Panc1 (cell line): ENCODE results near the gene APOO. TPM values are rescaled to one million over a fixed set of nuclear protein-coding genes. Genes with fewer than 3 reads are reported as not detected.
A peak's percentile ranks its signal among the peaks of the same experiment; 100 is the strongest.

Experiments
- ATAC-seq: fragments of 200-7000 bp; cut with Tn5 transposase; 2 replicates; pipeline ENCODE4 v1.9.1; 2020; ENCODE audit warnings: mild to moderate bottlenecking, moderate library complexity
- BruUV-seq: library from RNA; stranded (reverse); fragments of 400-500 nt; replicated peaks from 2 replicates; lab custom pipeline; 2021; lab: Mats Ljungman, UMichigan
- CTCF ChIA-PET: fragments of 300-600 bp; sonication (Branson Sonifier 250); formaldehyde crosslinking; loops from one replicate; lab custom pipeline; 2022; ENCODE audit warnings: antibody characterized with exemption; lab: Charles Lee
- POLR2A ChIA-PET: fragments of 300-600 bp; sonication (Branson Sonifier 250); formaldehyde crosslinking; loops from one replicate; lab custom pipeline; 2022; ENCODE audit warnings: antibody characterized with exemption; lab: Charles Lee
- DNase-seq: peaks from one replicate; pipeline ENCODE4 v3.0.0-alpha.2; 2010; ENCODE audit warnings: low read depth, low spot score
- H3K27ac ChIP-seq: 2 replicates; pipeline ENCODE4 v1.5.1; 2011; ENCODE audit warnings: mild to moderate bottlenecking, low read length, inconsistent platforms
- H3K27me3 ChIP-seq: fragments of 200-500 bp; sonication (Bioruptor generic); 2 replicates; pipeline ENCODE4 v1.6.0; 2014; ENCODE audit warnings: low read length, inconsistent platforms; ENCODE audit not compliant: control insufficient read depth, insufficient read depth
- H3K36me3 ChIP-seq: fragments of 200-500 bp; sonication (Bioruptor generic); 2 replicates; pipeline ENCODE4 v1.5.1; 2014; ENCODE audit warnings: inconsistent platforms, mild to moderate bottlenecking, low read length, moderate library complexity; ENCODE audit not compliant: control insufficient read depth, insufficient read depth
- H3K4me1 ChIP-seq: 2 replicates; pipeline ENCODE4 v1.5.1; 2011; ENCODE audit warnings: inconsistent platforms, mild to moderate bottlenecking, low read length, moderate library complexity; ENCODE audit not compliant: control insufficient read depth, insufficient read depth
- H3K4me3 ChIP-seq, 2 experiments: 2 replicates each; pipeline ENCODE4 v1.5.1; 2011 to 2012; ENCODE audit warnings: low read depth in 2 of 2, low read length in 2 of 2, mild to moderate bottlenecking in 2 of 2, inconsistent platforms in 1 of 2, moderate library complexity in 1 of 2
- H3K9me3 ChIP-seq: fragments of 200-500 bp; sonication (Bioruptor generic); 2 replicates; pipeline ENCODE4 v1.5.1; 2014; ENCODE audit warnings: low read depth, mild to moderate bottlenecking, inconsistent platforms, low read length, moderate library complexity; ENCODE audit not compliant: control insufficient read depth, insufficient read depth
- POLR2AphosphoS5 ChIP-seq: IDR thresholded peaks from 2 replicates; pipeline ENCODE4 v1.6.1; 2012; ENCODE audit warnings: mild to moderate bottlenecking, low read depth, low read length, moderate library complexity
- SIN3A ChIP-seq: IDR thresholded peaks from 2 replicates; pipeline ENCODE4 v1.6.1; 2012; ENCODE audit warnings: low read depth, mild to moderate bottlenecking, low read length, moderate library complexity, borderline replicate concordance; ENCODE audit not compliant: insufficient read depth
- TCF7L2 ChIP-seq: IDR thresholded peaks from 2 replicates; pipeline ENCODE4 v1.6.1; 2011; ENCODE audit warnings: mild to moderate bottlenecking, low read depth, low read length, inconsistent platforms
- in situ Hi-C: cut with HindIII; loops from 2 replicates; pipeline ENCODE4 v1.10.0; 2016; ENCODE audit warnings: low sequenced_read_pairs, low pct_unique_long_range_greater_than_20kb
- intact Hi-C: fragments of 100-400 bp; cut with micrococcal nuclease; formaldehyde crosslinking; loops from one replicate; pipeline ENCODE4 v1.10.0; 2022; ENCODE audit not compliant: unreplicated experiment
- total RNA-seq: library from RNA; stranded (reverse); gene quantifications from one replicate; pipeline ENCODE4 v1.2.1, GENCODE V29; 2021; ENCODE audit not compliant: unreplicated experiment
- TF ChIP-seq, protein P1 (sequence below), 2 experiments: IDR thresholded peaks; 2 replicates each; pipeline ENCODE4 v1.6.1; 2011 to 2012; ENCODE audit warnings: low read depth in 2 of 2, control low read depth in 1 of 2, low read length in 1 of 2, mild to moderate bottlenecking in 1 of 2, moderate library complexity in 1 of 2; ENCODE audit not compliant: insufficient read depth in 1 of 2
- TF ChIP-seq, protein P2 (sequence below): fragments of 450-650 bp; IDR thresholded peaks from 2 replicates; pipeline ENCODE4 v1.5.1; 2017; ENCODE audit warnings: mild to moderate bottlenecking

Gene APOO
- total RNA-seq, 1 experiment from 2014 or later: 36.8 TPM

DNA sequence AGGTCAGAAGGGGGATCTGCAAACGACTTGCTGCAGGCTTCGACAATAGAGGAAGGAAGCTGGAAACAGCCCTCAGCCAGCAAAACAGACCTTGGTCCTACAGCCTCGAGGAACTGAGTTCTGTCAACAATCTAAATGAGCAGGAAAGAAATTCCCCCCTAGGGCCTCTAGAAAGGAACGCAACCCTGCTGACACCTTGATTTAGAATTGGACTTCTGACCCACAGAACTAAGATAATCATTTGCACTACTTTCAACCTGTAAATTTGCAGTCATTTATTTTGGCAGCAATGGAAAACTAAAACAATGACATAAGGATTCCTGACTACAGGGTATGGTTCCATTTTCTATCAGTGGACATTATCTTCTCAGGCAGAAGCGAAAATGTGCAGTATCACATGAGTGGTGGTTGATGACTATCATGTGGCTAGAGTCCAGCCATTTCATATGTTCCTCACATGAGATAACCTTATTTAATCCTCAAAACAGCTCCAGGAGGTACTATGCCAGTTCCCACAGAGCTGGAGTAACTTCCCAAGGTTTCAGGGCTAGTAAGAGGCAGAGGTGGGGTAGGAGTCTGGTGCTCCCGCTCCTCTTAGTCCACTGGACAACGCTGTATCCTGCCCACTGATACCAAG is 63.1 kb downstream of the APOO start:
- no peaks in the 10 kb centered on the region for H3K9me3 ChIP-seq
- TF ChIP-seq POLR2AphosphoS5 (no peak), TCF7L2 (no peak), SIN3A (no peak)
- TF ChIP-seq, protein P1, sequence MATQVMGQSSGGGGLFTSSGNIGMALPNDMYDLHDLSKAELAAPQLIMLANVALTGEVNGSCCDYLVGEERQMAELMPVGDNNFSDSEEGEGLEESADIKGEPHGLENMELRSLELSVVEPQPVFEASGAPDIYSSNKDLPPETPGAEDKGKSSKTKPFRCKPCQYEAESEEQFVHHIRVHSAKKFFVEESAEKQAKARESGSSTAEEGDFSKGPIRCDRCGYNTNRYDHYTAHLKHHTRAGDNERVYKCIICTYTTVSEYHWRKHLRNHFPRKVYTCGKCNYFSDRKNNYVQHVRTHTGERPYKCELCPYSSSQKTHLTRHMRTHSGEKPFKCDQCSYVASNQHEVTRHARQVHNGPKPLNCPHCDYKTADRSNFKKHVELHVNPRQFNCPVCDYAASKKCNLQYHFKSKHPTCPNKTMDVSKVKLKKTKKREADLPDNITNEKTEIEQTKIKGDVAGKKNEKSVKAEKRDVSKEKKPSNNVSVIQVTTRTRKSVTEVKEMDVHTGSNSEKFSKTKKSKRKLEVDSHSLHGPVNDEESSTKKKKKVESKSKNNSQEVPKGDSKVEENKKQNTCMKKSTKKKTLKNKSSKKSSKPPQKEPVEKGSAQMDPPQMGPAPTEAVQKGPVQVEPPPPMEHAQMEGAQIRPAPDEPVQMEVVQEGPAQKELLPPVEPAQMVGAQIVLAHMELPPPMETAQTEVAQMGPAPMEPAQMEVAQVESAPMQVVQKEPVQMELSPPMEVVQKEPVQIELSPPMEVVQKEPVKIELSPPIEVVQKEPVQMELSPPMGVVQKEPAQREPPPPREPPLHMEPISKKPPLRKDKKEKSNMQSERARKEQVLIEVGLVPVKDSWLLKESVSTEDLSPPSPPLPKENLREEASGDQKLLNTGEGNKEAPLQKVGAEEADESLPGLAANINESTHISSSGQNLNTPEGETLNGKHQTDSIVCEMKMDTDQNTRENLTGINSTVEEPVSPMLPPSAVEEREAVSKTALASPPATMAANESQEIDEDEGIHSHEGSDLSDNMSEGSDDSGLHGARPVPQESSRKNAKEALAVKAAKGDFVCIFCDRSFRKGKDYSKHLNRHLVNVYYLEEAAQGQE (IDR thresholded peaks at IDR 0.05; ENCODE audit: insufficient read depth in 1 of 2, low read depth in 2 of 2, low read length in 1 of 2): no peak
- TF ChIP-seq, protein P2, sequence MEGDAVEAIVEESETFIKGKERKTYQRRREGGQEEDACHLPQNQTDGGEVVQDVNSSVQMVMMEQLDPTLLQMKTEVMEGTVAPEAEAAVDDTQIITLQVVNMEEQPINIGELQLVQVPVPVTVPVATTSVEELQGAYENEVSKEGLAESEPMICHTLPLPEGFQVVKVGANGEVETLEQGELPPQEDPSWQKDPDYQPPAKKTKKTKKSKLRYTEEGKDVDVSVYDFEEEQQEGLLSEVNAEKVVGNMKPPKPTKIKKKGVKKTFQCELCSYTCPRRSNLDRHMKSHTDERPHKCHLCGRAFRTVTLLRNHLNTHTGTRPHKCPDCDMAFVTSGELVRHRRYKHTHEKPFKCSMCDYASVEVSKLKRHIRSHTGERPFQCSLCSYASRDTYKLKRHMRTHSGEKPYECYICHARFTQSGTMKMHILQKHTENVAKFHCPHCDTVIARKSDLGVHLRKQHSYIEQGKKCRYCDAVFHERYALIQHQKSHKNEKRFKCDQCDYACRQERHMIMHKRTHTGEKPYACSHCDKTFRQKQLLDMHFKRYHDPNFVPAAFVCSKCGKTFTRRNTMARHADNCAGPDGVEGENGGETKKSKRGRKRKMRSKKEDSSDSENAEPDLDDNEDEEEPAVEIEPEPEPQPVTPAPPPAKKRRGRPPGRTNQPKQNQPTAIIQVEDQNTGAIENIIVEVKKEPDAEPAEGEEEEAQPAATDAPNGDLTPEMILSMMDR: no peak
- H3K36me3 ChIP-seq: no peaks in the 10 kb centered on the region
- intact Hi-C loops (no loop called here), in situ Hi-C loops (no loop called here)
- H3K27me3 ChIP-seq: no peaks in the 10 kb centered on the region
- peak overlapping the region; percentile 48 for H3K27ac ChIP-seq
- DNase-seq: no peak
- peaks cover 19% of the 10 kb centered on the region for H3K4me1 ChIP-seq
- ATAC-seq: peak; percentile 66; the same call in 1 of the 2 replicates
- H3K4me3 ChIP-seq: no peak overlapping the region
- ChIA-PET CTCF (no interaction called here), POLR2A (no interaction called here)
- BruUV-seq: no TSS peak

DNA sequence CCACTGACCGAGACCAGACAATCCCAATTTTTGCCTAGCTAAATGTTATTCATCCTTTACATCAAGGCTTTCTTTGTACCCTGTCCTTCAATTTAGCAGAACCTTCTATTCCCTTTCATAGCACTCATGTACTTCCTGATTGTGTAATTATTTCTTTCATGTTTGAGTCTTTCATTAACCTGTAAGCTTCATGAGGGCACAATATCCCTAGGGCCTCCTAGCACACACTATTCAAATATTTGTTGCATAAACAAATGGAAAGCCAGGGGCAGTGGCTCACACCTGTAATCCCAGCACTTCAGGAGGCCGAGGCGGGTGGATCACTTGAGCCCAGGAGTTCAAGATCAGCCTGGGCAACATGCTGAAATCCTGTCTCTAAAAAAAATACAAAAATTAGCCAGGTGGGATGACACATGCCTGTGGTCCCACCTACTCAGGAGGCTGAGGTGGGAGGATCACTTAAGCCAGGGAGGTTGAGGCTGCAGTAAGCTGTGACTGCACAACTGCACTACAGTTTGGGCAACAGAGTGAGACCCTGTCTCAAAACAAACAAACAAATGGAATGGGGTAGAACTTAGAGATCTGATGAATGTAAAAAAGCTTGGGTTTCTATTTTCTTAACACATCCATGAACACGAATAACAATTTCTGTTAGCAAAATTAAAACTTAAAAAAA is 65.8 kb downstream of the APOO start:
- H3K4me1 ChIP-seq: peaks cover 19% of the 10 kb centered on the region
- TF ChIP-seq TCF7L2 (no peak), POLR2AphosphoS5 (no peak), SIN3A (no peak)
- TF ChIP-seq, protein P1 (IDR thresholded peaks at IDR 0.05; ENCODE audit: insufficient read depth in 1 of 2, low read depth in 2 of 2, low read length in 1 of 2): no peak
- TF ChIP-seq, protein P2: no peak
- ATAC-seq (no peak), DNase-seq (no peak)
- no peaks in the 10 kb centered on the region for H3K36me3 ChIP-seq
- no TSS peak for BruUV-seq
- H3K27ac ChIP-seq: no peak overlapping the region
- CTCF ChIA-PET: no interaction called here
- POLR2A ChIA-PET: no interaction called here
- no peak overlapping the region for H3K4me3 ChIP-seq
- no peaks in the 10 kb centered on the region for H3K27me3 ChIP-seq
- intact Hi-C loops (no loop called here), in situ Hi-C loops (no loop called here)
- H3K9me3 ChIP-seq: no peaks in the 10 kb centered on the region
